Endothelial cell of umbilical vein (primary cell): ENCODE data around the gene TRIM71. TPM values are rescaled to one million over a fixed set of nuclear protein-coding genes. Genes with fewer than 3 reads are reported as not detected.
"Not testable (repeated sequence)": the region's sequence is repeated elsewhere in the genome, so short reads cannot be mapped to it uniquely, and the experiment has no call there.

Source experiments
- BruUV-seq: library from RNA; stranded (reverse); fragments of 400-500 nt; replicated peaks from 2 replicates; lab custom pipeline; 2021; lab: Mats Ljungman, UMichigan
- CTCF ChIA-PET: fragments of 300-600, 350-600 bp; sonication (Branson Sonifier 250); formaldehyde crosslinking; loops from one replicate; lab custom pipeline; 2021; ENCODE audit warnings: antibody characterized with exemption, inconsistent platforms; lab: Charles Lee
- POLR2A ChIA-PET: fragments of 300-600, 350-600 bp; sonication (Branson Sonifier 250); formaldehyde crosslinking; loops from one replicate; lab custom pipeline; 2021; ENCODE audit warnings: antibody characterized with exemption, inconsistent platforms; lab: Charles Lee
- DNase-seq: peaks from one replicate; pipeline ENCODE4 v3.0.0-alpha.2; 2011; ENCODE audit warnings: low read depth, low spot score
- FAIRE-seq: peaks from 2 replicates; lab custom pipeline; 2011; peaks lifted over from hg19 to GRCh38; lab: Jason Lieb, UNC
- H2AFZ ChIP-seq: 2 replicates; pipeline ENCODE4 v1.6.0; 2012; ENCODE audit warnings: low read depth, low read length, control low read depth, inconsistent platforms
- H3K27ac ChIP-seq: 2 replicates; pipeline ENCODE4 v1.5.1; 2011; ENCODE audit warnings: low read depth, mild to moderate bottlenecking, control low read depth, low read length, moderate library complexity; ENCODE audit not compliant: insufficient read depth
- H3K27me3 ChIP-seq, 2 experiments: 2 replicates each; pipeline versions ENCODE4 v1.6.0 to v1.6.1; 2011; ENCODE audit warnings: low read length in 2 of 2, mixed read lengths in 1 of 2; ENCODE audit not compliant: control insufficient read depth in 2 of 2, insufficient read depth in 2 of 2
- H3K36me3 ChIP-seq, 2 experiments: 2 replicates in 1 of 2; 3 replicates in 1 of 2; pipeline ENCODE4 v1.5.1; 2011; ENCODE audit warnings: low read length in 2 of 2, mild to moderate bottlenecking in 1 of 2, moderate library complexity in 1 of 2; ENCODE audit not compliant: control insufficient read depth in 2 of 2, insufficient read depth in 2 of 2; ENCODE audit errors: extremely low read depth in 1 of 2
- H3K4me1 ChIP-seq: 3 replicates; pipeline ENCODE4 v1.5.1; 2011; ENCODE audit warnings: mild to moderate bottlenecking, low read length; ENCODE audit not compliant: control insufficient read depth, insufficient read depth; ENCODE audit errors: extremely low read depth
- H3K4me2 ChIP-seq: 2 replicates; pipeline ENCODE4 v1.6.1; 2011; ENCODE audit warnings: low read length, control low read depth, mixed read lengths; ENCODE audit not compliant: insufficient read depth
- H3K4me3 ChIP-seq, 3 experiments: fragments of 200-600 bp in 1 of 3; sonication (generic), shearing (Covaris generic) in 1 of 3; replicated peaks in 1 of 3; 2 replicates each; pipeline ENCODE4 v1.5.1; 2011 to 2016; ENCODE audit warnings: control low read depth in 3 of 3, low read length in 3 of 3, mild to moderate bottlenecking in 2 of 3, inconsistent platforms in 1 of 3, low read depth in 1 of 3, moderate library complexity in 1 of 3; ENCODE audit not compliant: insufficient read depth in 1 of 3
- H3K79me2 ChIP-seq: 2 replicates; pipeline ENCODE4 v1.6.0; 2012; ENCODE audit warnings: low read length, inconsistent platforms; ENCODE audit not compliant: control insufficient read depth, insufficient read depth
- H3K9ac ChIP-seq: replicated peaks from 2 replicates; pipeline ENCODE3; 2011; ENCODE audit warnings: low read length, control low read depth; ENCODE audit not compliant: insufficient read depth; ENCODE audit errors: extremely low read depth
- H3K9me1 ChIP-seq: replicated peaks from 3 replicates; pipeline ENCODE4 v1.6.0; 2011; ENCODE audit warnings: mild to moderate bottlenecking, low read length; ENCODE audit not compliant: control insufficient read depth, insufficient read depth; ENCODE audit errors: extremely low read depth
- H3K9me3 ChIP-seq: replicated peaks from 2 replicates; pipeline ENCODE4 v1.5.1; 2012; ENCODE audit warnings: low read length, inconsistent platforms; ENCODE audit not compliant: control insufficient read depth, insufficient read depth
- H4K20me1 ChIP-seq: replicated peaks from 2 replicates; pipeline ENCODE3; 2011; ENCODE audit warnings: mild to moderate bottlenecking, low read length; ENCODE audit not compliant: control insufficient read depth, insufficient read depth; ENCODE audit errors: extremely low read depth
- FOS ChIP-seq: IDR thresholded peaks from 2 replicates; pipeline ENCODE4 v1.6.1; 2011; ENCODE audit warnings: mild to moderate bottlenecking, low read length, moderate library complexity, borderline replicate concordance; ENCODE audit not compliant: insufficient read depth
- GATA2 ChIP-seq: IDR thresholded peaks from 2 replicates; pipeline ENCODE4 v1.7.0; 2011; ENCODE audit warnings: low read depth, mild to moderate bottlenecking, moderate library complexity, mixed read lengths, low read length; ENCODE audit not compliant: insufficient read length, insufficient read depth
- MAX ChIP-seq: IDR thresholded peaks from 2 replicates; pipeline ENCODE4 v1.6.1; 2011; ENCODE audit not compliant: insufficient read depth, insufficient read length
- MYC ChIP-seq: IDR thresholded peaks from one replicate; pipeline ENCODE4 v1.6.1; 2011; ENCODE audit warnings: mild to moderate bottlenecking, low read depth, low read length
- POLR2A ChIP-seq: IDR thresholded peaks from 2 replicates; pipeline ENCODE4 v1.6.1; 2012; ENCODE audit warnings: low read depth, mild to moderate bottlenecking, control low read depth, low read length
- POLR2AphosphoS5 ChIP-seq: IDR thresholded peaks from 2 replicates; pipeline ENCODE4 v1.6.1; 2012; ENCODE audit warnings: low read depth, mild to moderate bottlenecking, control low read depth, low read length, moderate library complexity; ENCODE audit not compliant: insufficient read depth
- dilution Hi-C: fragments of 300-500 bp; cut with MboI; formaldehyde crosslinking; loops from one replicate; pipeline ENCODE4 v1.15.0; 2019; ENCODE audit warnings: low sequenced_read_pairs; ENCODE audit not compliant: extremely low pct_ligation_motif_present
- intact Hi-C: fragments of 100-400 bp; cut with micrococcal nuclease; formaldehyde crosslinking; loops from one replicate; pipeline ENCODE4 v1.10.0; 2022
- polyA plus RNA-seq, 4 experiments: library from polyadenylated mRNA; depleted of rRNA in 3 of 4; stranded (reverse) in 3 of 4; unstranded in 1 of 4; fragments of >200 nt; gene quantifications; 2 replicates each; pipeline versions ENCODE4 v1.2.1 to v1.2.3, GENCODE V29; 2011 to 2012; ENCODE audit warnings: missing spikeins in 1 of 4
- total RNA-seq: library from RNA; stranded (reverse); gene quantifications from 2 replicates; pipeline ENCODE4 v1.2.3, GENCODE V29; 2021
- TF ChIP-seq, protein P1 (sequence below), 2 donors: IDR thresholded peaks; 1 replicate in 1 of 2; 2 replicates in 1 of 2; pipeline ENCODE4 v1.5.1; 2011; ENCODE audit warnings: low read length in 2 of 2, mild to moderate bottlenecking in 2 of 2, moderate library complexity in 2 of 2, control low read depth in 1 of 2, inconsistent platforms in 1 of 2, low read depth in 1 of 2; ENCODE audit not compliant: insufficient read depth in 1 of 2; ENCODE audit errors: extremely low read depth in 1 of 2

The TRIM71 gene
- total and polyA plus RNA-seq, 2 donors (not counting 3 experiments of a cell fraction or from before 2014, with no cell fraction given) = not detected

GRCh38 chr3:32794487-32795308, 23.1 kb upstream of the TRIM71 start:
- CTCF ChIA-PET = no interaction called here
- dilution Hi-C loops = no loop called here
- TF ChIP-seq POLR2A (no peak), FOS (no peak), MYC (no peak), GATA2 (no peak), POLR2AphosphoS5 (no peak), MAX (no peak)
- TF ChIP-seq, protein P1, sequence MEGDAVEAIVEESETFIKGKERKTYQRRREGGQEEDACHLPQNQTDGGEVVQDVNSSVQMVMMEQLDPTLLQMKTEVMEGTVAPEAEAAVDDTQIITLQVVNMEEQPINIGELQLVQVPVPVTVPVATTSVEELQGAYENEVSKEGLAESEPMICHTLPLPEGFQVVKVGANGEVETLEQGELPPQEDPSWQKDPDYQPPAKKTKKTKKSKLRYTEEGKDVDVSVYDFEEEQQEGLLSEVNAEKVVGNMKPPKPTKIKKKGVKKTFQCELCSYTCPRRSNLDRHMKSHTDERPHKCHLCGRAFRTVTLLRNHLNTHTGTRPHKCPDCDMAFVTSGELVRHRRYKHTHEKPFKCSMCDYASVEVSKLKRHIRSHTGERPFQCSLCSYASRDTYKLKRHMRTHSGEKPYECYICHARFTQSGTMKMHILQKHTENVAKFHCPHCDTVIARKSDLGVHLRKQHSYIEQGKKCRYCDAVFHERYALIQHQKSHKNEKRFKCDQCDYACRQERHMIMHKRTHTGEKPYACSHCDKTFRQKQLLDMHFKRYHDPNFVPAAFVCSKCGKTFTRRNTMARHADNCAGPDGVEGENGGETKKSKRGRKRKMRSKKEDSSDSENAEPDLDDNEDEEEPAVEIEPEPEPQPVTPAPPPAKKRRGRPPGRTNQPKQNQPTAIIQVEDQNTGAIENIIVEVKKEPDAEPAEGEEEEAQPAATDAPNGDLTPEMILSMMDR (IDR thresholded peaks at IDR 0.05; ENCODE audit: extremely low read depth in 1 of 2, insufficient read depth in 1 of 2, low read depth in 1 of 2, low read length in 2 of 2) = no peak

DNA sequence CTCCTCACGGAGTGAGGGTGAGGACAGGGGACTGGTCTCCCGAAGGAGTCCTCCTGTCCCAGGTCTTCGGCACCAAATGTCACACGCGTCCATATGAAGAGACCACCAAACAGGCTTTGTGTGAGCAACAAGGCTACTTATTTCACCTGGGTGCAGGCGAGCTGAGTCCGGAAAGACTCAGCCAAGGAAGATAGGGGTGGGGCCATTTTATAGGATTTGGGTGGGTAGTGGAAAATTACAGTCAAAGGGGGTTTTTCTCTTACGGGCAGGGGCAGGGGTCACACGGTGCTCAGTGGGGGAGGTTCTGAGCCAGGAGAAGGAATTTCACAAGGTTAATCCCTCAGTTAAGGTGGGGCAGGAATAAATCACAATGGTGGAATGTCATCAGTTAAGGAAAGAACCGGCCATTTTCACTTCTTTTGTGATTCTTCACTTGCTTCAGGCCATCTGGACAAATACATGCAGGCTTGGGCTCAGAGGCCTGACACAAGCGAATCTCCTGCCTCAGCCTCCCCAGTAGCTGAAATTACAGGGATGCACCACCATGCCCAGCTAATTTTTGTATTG, 21.3 kb upstream of the TRIM71 start:
- H3K9ac ChIP-seq, H3K9me3 ChIP-seq, H3K27ac ChIP-seq, CTCF ChIA-PET, H2AFZ ChIP-seq, dilution Hi-C loops, H3K4me3 ChIP-seq, H3K79me2 ChIP-seq, H3K27me3 ChIP-seq, BruUV-seq, H3K36me3 ChIP-seq, FAIRE-seq, H3K4me1 ChIP-seq, H3K4me2 ChIP-seq, H4K20me1 ChIP-seq, intact Hi-C loops, POLR2A ChIA-PET, DNase-seq, H3K9me1 ChIP-seq: not testable (repeated sequence)

More at GRCh38 chr3:32794487-32795308, 23.1 kb upstream of the TRIM71 start:
- no peak for DNase-seq
- POLR2A ChIA-PET = interaction anchor here (0.6 kb wide), 1 partner anchor 39 kb away, joined by 4 read pairs; no protein-coding TSS in a partner anchor
- Histone ChIP-seq H3K4me2 (no peak overlapping the region), H3K27ac (no peak overlapping the region), H3K36me3 (no peaks in the 10 kb centered on the region), H3K9ac (no peak overlapping the region), H3K4me1 (no peaks in the 10 kb centered on the region), H3K27me3 (peaks cover 0 to 2% of the 10 kb centered on the region in 2 experiments), H3K9me1 (no peaks in the 10 kb centered on the region), H3K4me3 (no peak overlapping the region), H3K79me2 (no peaks in the 10 kb centered on the region), H3K9me3 (no peaks in the 10 kb centered on the region), H2AFZ (no peak overlapping the region), H4K20me1 (no peaks in the 10 kb centered on the region)
- no peak for FAIRE-seq
- intact Hi-C loops = no loop called here
- BruUV-seq = no TSS peak
